NAMALWA (cell line): ENCODE data around the gene CSF2RB.
A peak's percentile ranks its signal among the peaks of the same experiment; 100 is the strongest.
"Not testable (repeated sequence)": the region's sequence is repeated elsewhere in the genome, so short reads cannot be mapped to it uniquely, and the experiment has no call there.

ENCODE experiments used
- DNase-seq: peaks from one replicate; pipeline ENCODE4 v3.0.0-alpha.2; 2015; ENCODE audit warnings: low spot score

The CSF2RB gene

GRCh38 chr22:36968249-36968964 lies 55.0 kb downstream of the CSF2RB start:
- DNase-seq, result no peak

DNA sequence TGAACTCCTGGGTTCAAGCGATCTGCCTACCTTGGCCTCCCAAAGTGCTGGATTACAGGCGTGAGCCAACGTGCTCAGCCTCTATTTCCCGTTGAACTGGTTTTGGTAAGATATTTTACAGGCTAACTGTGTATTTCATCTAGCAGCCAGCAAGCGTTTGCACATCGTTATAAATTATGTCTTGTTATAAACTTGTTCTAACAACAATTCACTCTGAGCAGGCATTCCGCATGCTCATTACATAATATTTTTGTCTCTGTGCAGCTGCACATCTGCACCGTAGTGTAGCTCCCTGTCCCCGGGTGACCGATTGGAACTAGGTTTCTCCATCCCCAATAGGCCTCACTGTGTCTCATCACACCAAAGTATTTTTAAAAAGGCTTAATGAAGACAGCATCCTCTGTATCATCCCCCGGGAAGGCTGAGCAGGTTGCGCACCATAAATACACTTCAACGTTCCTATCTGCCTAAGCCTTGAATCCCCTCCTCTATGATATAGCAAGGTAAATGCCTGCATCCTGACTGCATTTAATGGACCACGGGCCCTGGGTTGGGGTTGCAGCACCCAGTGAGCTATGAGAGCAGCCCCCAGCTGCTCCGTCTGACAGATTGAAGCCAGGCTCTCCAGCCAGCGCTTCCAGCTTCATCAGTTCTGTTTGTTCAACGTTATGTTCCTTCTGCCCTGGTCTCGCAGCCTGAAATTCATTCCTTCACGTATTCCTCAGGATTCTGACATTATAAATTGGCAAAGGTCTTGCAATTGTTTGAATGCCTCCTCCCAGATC lies 58.1 kb downstream of the CSF2RB start:
- DNase-seq, result no peak

- no peak for DNase-seq
Measured at GRCh38 chr22:36976606-36977005, 63.2 kb downstream of the CSF2RB start.

- DNase-seq, result peak; percentile 93
Measured at GRCh38 chr22:36977401-36977861, 64.0 kb downstream of the CSF2RB start.

DNA sequence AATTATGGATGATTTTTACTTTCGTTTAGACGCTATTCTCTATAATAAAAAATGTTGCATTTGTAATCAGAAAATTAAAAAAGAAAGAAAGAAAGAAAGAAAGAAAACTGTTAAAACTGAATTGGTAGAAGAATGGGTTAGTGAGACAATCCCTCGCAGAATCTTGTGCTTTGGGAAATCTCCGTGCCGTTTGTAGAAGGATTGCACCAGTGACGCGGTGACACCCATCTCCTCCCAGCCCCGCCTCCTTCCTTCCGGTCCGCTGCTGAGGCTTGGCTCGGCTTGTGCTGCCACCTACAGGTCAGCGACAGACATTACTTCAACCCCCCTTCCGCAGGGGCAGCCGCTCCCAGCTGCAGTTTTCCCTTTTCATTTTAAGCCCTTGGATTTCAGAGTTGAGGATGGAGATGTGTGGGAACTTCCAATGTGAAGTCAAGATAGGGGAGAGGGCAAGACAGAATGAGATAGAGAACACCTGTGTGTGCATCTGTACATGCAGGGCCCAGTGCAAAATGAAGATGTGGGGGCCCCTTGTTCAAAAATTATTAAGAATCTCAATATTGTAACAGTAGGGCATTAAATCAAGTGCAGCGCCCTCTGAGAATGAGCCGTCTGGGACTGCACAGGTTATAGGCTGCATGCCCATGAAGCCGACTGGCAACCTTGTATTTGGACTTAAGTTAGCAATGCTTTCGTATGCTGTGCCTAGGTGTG lies 64.7 kb downstream of the CSF2RB start:
- peak; percentile 92 for DNase-seq

DNA sequence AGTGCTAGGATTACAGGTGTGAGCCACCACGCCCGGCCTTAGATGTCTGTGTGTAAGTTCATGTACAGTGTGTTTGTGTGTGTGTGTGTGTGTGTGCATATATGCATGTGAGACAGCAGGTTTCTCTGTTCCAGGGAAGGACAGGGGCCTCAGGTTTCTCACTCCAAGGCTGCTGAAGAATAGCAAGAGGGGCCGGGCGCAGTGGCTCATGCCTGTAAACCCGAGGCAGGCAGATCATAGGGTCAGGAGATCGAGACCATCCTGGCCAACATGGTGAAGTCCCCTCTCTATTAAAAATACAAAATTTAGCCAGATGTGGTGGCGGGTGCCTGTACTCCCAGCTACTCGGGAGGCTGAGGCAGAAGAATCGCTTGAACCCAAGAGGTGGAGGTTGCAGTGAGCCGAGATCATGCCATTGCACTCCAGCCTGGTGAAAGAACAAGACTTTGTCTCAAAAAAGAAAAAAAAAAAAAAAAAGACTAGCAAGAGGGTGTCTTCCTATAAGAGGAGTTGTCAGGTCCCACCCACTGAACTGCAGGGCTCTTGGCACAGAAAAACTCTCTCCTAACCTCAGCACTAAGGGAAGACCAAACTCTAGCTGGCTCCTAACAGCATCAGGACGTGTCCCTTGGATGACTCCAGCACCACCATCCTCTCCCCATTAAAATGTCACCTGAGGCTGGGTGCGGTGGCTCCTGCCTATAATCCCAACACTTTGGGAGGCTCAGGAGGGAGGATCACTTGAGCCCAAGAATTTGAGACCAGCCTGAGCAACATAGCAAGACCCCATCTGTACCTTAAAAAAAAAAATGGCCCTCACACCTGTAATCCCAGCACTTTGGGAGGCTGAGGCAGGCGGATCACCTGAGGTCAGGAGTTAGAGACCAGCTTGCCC lies 65.8 kb downstream of the CSF2RB start:
- no peak for DNase-seq

GRCh38 chr22:36981247-36981775 lies 67.9 kb downstream of the CSF2RB start:
- DNase-seq, result no peak

DNA sequence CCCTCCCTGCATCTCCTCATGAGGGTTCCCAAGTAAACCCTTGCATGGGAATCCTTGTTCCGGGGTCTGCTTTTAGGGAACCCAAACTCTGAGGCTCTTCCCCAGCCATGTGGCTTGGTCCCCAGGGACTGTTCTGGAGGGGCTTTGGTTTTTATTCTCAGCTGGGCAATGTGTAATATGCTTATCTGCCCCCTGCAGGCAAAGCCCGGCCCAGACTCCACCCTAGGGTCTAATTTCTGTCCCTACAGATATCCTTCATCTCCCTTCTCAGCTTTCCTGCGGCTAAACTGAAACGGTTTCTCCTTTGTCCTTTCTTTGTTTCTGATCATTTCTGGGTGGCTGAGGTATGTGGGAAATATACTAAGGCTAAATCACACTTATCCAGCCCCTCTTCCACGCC lies 68.7 kb downstream of the CSF2RB start:
- peak; percentile 45 for DNase-seq

- DNase-seq, result no peak
Measured at GRCh38 chr22:36985211-36985889, 71.9 kb downstream of the CSF2RB start.

DNA sequence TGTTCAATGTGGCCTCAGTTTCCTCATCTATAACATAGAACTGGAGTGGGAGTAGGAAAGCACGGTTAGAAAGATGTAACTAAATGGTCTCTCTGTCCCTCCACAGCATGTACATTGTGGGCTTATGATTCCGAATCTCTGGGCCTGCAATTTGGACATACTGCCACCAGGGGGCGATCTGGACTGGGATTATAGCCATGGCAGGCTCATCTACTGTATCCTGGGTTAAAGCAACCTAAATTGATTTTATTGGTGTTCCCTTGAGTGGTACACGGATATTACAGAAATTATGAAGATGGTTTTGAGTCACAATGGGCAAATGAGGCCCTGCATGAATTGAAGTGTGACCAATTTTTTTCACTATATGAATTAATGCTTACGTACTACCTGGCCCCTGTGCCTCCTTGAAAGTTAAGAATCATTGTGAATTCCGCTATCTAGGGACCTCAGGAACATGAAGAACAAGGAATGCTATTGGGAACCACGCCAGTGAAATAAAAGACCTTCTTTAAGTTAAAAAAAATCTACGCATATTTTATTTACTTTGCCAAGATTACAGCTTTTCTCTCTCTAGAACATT lies 72.9 kb downstream of the CSF2RB start:
- DNase-seq, result peak; percentile 62

GRCh38 chr22:36988075-36988832 lies 74.8 kb downstream of the CSF2RB start:
- no peak for DNase-seq

DNA sequence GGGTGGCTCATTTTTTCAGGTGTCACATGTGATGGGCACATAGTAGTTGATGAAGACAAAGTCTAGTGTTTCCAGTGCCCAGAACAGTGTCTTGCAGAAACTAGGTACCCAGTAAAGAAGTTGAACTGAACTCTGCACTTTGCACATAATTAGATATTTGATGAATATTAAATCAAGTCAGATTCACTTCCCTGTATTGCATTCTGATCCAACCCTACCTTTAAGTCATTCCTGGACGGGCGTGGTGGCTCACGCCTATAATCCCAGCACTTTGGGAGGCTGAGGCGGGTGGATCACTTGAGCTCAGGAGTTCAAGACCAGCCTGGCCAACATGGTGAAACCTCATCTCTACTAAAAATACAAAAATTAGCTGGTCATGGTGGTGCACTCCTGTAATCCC lies 75.6 kb downstream of the CSF2RB start:
- DNase-seq, result not testable (repeated sequence)
